ENCODE data around the gene NCAN. TPM values are rescaled to one million over a fixed set of nuclear protein-coding genes. Genes with fewer than 3 reads are reported as not detected.

NCAN gene
- total and polyA plus RNA-seq, 9 of the 15 experiments (the other 6 are each of a cell fraction or from before 2014, with no cell fraction given): 0.04 TPM; not detected in 8

DNA sequence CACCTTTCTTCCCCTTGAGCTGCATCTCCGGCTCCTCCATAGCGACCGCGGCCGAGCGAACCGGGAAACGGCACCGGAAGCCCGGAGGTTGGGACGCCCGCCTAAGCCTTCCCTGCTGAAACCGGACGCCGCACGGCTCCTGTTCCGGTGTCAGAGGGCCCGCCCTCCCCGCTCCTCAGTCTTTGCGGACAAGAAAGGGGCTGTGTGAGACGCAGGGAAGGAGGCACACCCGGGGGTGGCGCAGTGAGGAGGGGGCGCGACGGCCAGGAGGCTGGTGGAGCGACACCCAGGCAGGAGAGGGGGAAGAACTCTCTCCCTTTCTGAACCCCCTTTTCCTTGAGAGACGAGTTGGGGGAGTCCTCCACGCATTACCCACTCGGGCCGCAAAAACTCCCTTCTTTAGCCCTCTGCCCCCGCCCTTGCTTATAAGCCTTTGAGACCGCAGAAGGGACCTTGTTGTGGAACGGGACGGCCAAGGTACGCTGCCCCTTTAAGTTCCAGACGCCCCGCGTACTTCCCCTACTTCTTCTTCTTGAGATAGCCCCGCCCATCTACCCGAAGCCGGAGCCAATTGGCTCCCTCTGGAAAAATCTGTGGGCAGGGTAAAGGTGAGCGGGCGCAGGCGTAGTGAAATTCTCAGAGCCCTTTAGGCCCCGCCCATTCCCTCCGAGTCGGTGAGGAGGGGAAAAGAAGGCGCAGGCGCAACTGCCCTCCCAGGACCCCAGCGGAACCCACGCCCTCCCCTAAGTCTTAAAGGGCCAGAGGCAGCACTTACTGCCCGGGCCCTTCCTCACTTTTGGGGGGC is 19.5 kb upstream of the NCAN start, which contains the start of the genes BORCS8 and RFXANK (continued):
- peak; percentile 98 to 99 (median 99) for TF ChIP-seq ZBTB11 (CRISPR knock-in tag; IDR thresholded peaks at IDR 0.05)
- TF ChIP-seq MTA3 (IDR thresholded peaks at IDR 0.05; ENCODE audit: borderline replicate concordance): peak; percentile 94
- 0 out of 2 replicates have a peak, but pooled peaks have one; percentile 29 for TF ChIP-seq PRMT5 (CRISPR knock-in tag; IDR thresholded peaks at IDR 0.05)
- TF ChIP-seq MCM3 (IDR thresholded peaks at IDR 0.05): no peak
- TF ChIP-seq, protein P1, sequence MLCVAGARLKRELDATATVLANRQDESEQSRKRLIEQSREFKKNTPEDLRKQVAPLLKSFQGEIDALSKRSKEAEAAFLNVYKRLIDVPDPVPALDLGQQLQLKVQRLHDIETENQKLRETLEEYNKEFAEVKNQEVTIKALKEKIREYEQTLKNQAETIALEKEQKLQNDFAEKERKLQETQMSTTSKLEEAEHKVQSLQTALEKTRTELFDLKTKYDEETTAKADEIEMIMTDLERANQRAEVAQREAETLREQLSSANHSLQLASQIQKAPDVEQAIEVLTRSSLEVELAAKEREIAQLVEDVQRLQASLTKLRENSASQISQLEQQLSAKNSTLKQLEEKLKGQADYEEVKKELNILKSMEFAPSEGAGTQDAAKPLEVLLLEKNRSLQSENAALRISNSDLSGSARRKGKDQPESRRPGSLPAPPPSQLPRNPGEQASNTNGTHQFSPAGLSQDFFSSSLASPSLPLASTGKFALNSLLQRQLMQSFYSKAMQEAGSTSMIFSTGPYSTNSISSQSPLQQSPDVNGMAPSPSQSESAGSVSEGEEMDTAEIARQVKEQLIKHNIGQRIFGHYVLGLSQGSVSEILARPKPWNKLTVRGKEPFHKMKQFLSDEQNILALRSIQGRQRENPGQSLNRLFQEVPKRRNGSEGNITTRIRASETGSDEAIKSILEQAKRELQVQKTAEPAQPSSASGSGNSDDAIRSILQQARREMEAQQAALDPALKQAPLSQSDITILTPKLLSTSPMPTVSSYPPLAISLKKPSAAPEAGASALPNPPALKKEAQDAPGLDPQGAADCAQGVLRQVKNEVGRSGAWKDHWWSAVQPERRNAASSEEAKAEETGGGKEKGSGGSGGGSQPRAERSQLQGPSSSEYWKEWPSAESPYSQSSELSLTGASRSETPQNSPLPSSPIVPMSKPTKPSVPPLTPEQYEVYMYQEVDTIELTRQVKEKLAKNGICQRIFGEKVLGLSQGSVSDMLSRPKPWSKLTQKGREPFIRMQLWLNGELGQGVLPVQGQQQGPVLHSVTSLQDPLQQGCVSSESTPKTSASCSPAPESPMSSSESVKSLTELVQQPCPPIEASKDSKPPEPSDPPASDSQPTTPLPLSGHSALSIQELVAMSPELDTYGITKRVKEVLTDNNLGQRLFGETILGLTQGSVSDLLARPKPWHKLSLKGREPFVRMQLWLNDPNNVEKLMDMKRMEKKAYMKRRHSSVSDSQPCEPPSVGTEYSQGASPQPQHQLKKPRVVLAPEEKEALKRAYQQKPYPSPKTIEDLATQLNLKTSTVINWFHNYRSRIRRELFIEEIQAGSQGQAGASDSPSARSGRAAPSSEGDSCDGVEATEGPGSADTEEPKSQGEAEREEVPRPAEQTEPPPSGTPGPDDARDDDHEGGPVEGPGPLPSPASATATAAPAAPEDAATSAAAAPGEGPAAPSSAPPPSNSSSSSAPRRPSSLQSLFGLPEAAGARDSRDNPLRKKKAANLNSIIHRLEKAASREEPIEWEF (CRISPR knock-in tag; IDR thresholded peaks at IDR 0.05): no peak
- TF ChIP-seq CCAR2 (IDR thresholded peaks at IDR 0.05; ENCODE audit: low read depth, low read length): no peak
- TF ChIP-seq CREB1 (IDR thresholded peaks at IDR 0.05): peak; percentile 12; the same call in 1 of the 2 replicates
- peak; percentile 53; the same call in 1 of the 2 replicates for TF ChIP-seq CREB1 (CRISPR knock-in tag; IDR thresholded peaks at IDR 0.05)
- peak; percentile 97 for TF ChIP-seq SIN3B (IDR thresholded peaks at IDR 0.05; ENCODE audit: low read depth)
- peak in 1 of 2 experiments; percentile 74; a peak in 2 of 4 replicates for TF ChIP-seq ARNT (IDR thresholded peaks at IDR 0.05)
- TF ChIP-seq NBN (IDR thresholded peaks at IDR 0.05; ENCODE audit: low read depth): peak; percentile 82; the same call in 1 of the 2 replicates
- TF ChIP-seq ZKSCAN1 (IDR thresholded peaks at IDR 0.05; ENCODE audit: low read depth, low read length): no peak
- TF ChIP-seq PHF8 (IDR thresholded peaks at IDR 0.05; ENCODE audit: borderline replicate concordance, low read length): peak; percentile 78; the same call in 1 of the 2 replicates
- 0 out of 2 replicates have a peak, but pooled peaks have one; percentile 74 for TF ChIP-seq SREBF2 (CRISPR knock-in tag; IDR thresholded peaks at IDR 0.05)
- 0 out of 2 replicates have a peak, but pooled peaks have one; percentile 39 for TF ChIP-seq CHD2 (IDR thresholded peaks at IDR 0.05; ENCODE audit: low read depth, low read length)
- peak; percentile 92 for TF ChIP-seq POLR2G (IDR thresholded peaks at IDR 0.05; ENCODE audit: low read depth, low read length)
- no peak for TF ChIP-seq E2F3 (CRISPR knock-in tag; IDR thresholded peaks at IDR 0.05)
- TF ChIP-seq ELF4 (CRISPR knock-in tag; IDR thresholded peaks at IDR 0.05): no peak
- no peak for TF ChIP-seq ZNF311 (CRISPR knock-in tag; IDR thresholded peaks at IDR 0.05)
- peak; percentile 14 for TF ChIP-seq POLR2H (tag; IDR thresholded peaks at IDR 0.05; ENCODE audit: low read depth)
- peak; percentile 69; the same call in 1 of the 2 replicates for TF ChIP-seq ZNF583 (CRISPR knock-in tag; IDR thresholded peaks at IDR 0.05)

Data from K562 (cell line).